Endometrial microvascular endothelial cells (primary cell): ENCODE results near the gene LMAN2L. TPM values are rescaled to one million over a fixed set of nuclear protein-coding genes. Genes with fewer than 3 reads are reported as not detected.

Experiments used
- in situ Hi-C: cut with HindIII; loops from 2 replicates; pipeline ENCODE4 v1.10.0; 2017; ENCODE audit warnings: low sequenced_read_pairs, low pct_unique_long_range_greater_than_20kb; ENCODE audit errors: inconsistent ontology term
- total RNA-seq: library from RNA; depleted of rRNA; stranded (reverse); fragments of >200 nt; gene quantifications from one replicate; pipeline ENCODE4 v1.2.3, GENCODE V29; 2015; ENCODE audit errors: inconsistent ontology term

The LMAN2L gene
- total RNA-seq, 1 donor from 2014 or later, result 23.5 TPM

- in situ Hi-C loops, result no loop called here
Observed at GRCh38 chr2:96760986-96761832, 21.3 kb upstream of the LMAN2L start.

GRCh38 chr2:96760036-96760985, 20.4 kb upstream of the LMAN2L start, which contains the start of gene CNNM4:
CNNM4 (plus strand) TSS chr2:96760902; CDS start chr2:96761000, 98 bp downstream.
- in situ Hi-C loops, result no loop called here

- in situ Hi-C loops, result no loop called here
Observed at GRCh38 chr2:96759548-96759947, 19.7 kb upstream of the LMAN2L start.

- in situ Hi-C loops, result no loop called here
Observed at GRCh38 chr2:96758987-96759386, 19.1 kb upstream of the LMAN2L start.

- in situ Hi-C loops, result no loop called here
Observed at GRCh38 chr2:96757477-96757860, 17.6 kb upstream of the LMAN2L start.

- in situ Hi-C loops, result no loop called here
Observed at GRCh38 chr2:96756788-96757476, 17.1 kb upstream of the LMAN2L start.

- in situ Hi-C loops, result no loop called here
Observed at GRCh38 chr2:96754317-96754716, 14.5 kb upstream of the LMAN2L start.

- in situ Hi-C loops, result no loop called here
Observed at GRCh38 chr2:96753661-96754282, 13.9 kb upstream of the LMAN2L start.

- in situ Hi-C loops, result no loop called here
Observed at GRCh38 chr2:96751800-96752199, 11.9 kb upstream of the LMAN2L start.

GRCh38 chr2:96747061-96747617, 7.3 kb upstream of the LMAN2L start:
- in situ Hi-C loops, result no loop called here

- in situ Hi-C loops, result no loop called here
Observed at GRCh38 chr2:96739076-96739632, 710 bp downstream of the LMAN2L start.

GRCh38 chr2:96737831-96738230, 2.0 kb downstream of the LMAN2L start:
- in situ Hi-C loops, result no loop called here

- in situ Hi-C loops, result no loop called here
Observed at GRCh38 chr2:96737251-96737650, 2.6 kb downstream of the LMAN2L start.

- in situ Hi-C loops, result no loop called here
Observed at GRCh38 chr2:96734880-96735583, 4.8 kb downstream of the LMAN2L start.

- in situ Hi-C loops, result no loop called here
Observed at GRCh38 chr2:96733931-96734330, 5.9 kb downstream of the LMAN2L start.

GRCh38 chr2:96730212-96730611, 9.7 kb downstream of the LMAN2L start:
- in situ Hi-C loops, result no loop called here

GRCh38 chr2:96729748-96730147, 10.1 kb downstream of the LMAN2L start:
- in situ Hi-C loops, result no loop called here

GRCh38 chr2:96727431-96727830, 12.4 kb downstream of the LMAN2L start:
- in situ Hi-C loops, result no loop called here
